Measurements from ENCODE around the gene IGSF21.

GRCh38 chr1:18119771-18120377 is 12.3 kb downstream of the IGSF21 start:
- TF ChIP-seq CTCF (IDR thresholded peaks at IDR 0.05; ENCODE audit: low read length) (no peak), EZH2 (optimal IDR thresholded peaks at IDR 0.05; ENCODE audit: low read depth, low read length) (no peak), EZH2phosphoT487 (IDR thresholded peaks at IDR 0.05; ENCODE audit: low read length) (no peak)
